SK-N-SH (cell line): Measurements from ENCODE around the gene ZSWIM3. TPM values are rescaled to one million over a fixed set of nuclear protein-coding genes. Genes with fewer than 3 reads are reported as not detected.
A peak's percentile ranks its signal among the peaks of the same experiment; 100 is the strongest.

ENCODE experiments used
- CTCF ChIA-PET: fragments of 300-600, 350-600 bp; formaldehyde crosslinking; extraction: SDS; loops from one replicate; lab custom pipeline; 2021; lab: Yijun Ruan, JAX
- POLR2A ChIA-PET: fragments of 350-600 bp; sonication (Branson Sonifier 250); formaldehyde crosslinking; extraction: SDS; loops from one replicate; lab custom pipeline; 2020; ENCODE audit warnings: antibody characterized with exemption, inconsistent platforms; lab: Yijun Ruan, JAX
- DNase-seq: peaks from one replicate; pipeline ENCODE4 v3.0.0; 2012
- H2AFZ ChIP-seq: fragments of 200-600 bp; sonication (generic); 2 replicates; pipeline ENCODE4 v1.8.1; 2016; ENCODE audit warnings: antibody characterized with exemption, mild to moderate bottlenecking, low read depth
- H3F3A ChIP-seq: fragments of 200-600 bp; sonication (generic); replicated peaks from 2 replicates; pipeline ENCODE3; 2016; ENCODE audit warnings: antibody characterized with exemption, mild to moderate bottlenecking; ENCODE audit not compliant: insufficient read depth
- H3K27ac ChIP-seq, 2 experiments: fragments of 200-500 bp in 1 of 2; fragments of 200-600 bp in 1 of 2; sonication (Bioruptor generic) in 1 of 2; sonication (generic), shearing (Covaris generic) in 1 of 2; 2 replicates each; pipeline versions ENCODE4 v1.5.1 to v1.6.1; 2014 to 2016; ENCODE audit warnings: low read depth in 2 of 2, inconsistent platforms in 1 of 2, low read length in 1 of 2, mild to moderate bottlenecking in 1 of 2, mixed read lengths in 1 of 2
- H3K27me3 ChIP-seq: fragments of 200-600 bp; sonication (generic), shearing (Covaris generic); 2 replicates; pipeline ENCODE4 v1.6.1; 2016; ENCODE audit warnings: mixed run types; ENCODE audit not compliant: insufficient read depth
- H3K36me3 ChIP-seq, 2 experiments: fragments of 200-500 bp in 1 of 2; fragments of 200-600 bp in 1 of 2; sonication (Bioruptor generic) in 1 of 2; sonication (generic) in 1 of 2; replicated peaks in 1 of 2; 2 replicates each; pipeline versions ENCODE3 to v1.5.1; 2014 to 2016; ENCODE audit warnings: low read length in 1 of 2, mild to moderate bottlenecking in 1 of 2; ENCODE audit not compliant: insufficient read depth in 2 of 2, control insufficient read depth in 1 of 2
- H3K4me1 ChIP-seq, 2 experiments: fragments of 200-500 bp in 1 of 2; fragments of 200-600 bp in 1 of 2; sonication (Bioruptor generic) in 1 of 2; sonication (generic), shearing (Covaris generic) in 1 of 2; 2 replicates each; pipeline versions ENCODE4 v1.5.1 to v1.6.1; 2014 to 2016; ENCODE audit warnings: low read depth in 1 of 2, low read length in 1 of 2, mixed run types in 1 of 2; ENCODE audit not compliant: insufficient read depth in 2 of 2, control insufficient read depth in 1 of 2
- H3K4me2 ChIP-seq: fragments of 200-600 bp; sonication (generic), shearing (Covaris generic); 2 replicates; pipeline ENCODE4 v1.6.1; 2017; ENCODE audit warnings: mixed run types
- H3K4me3 ChIP-seq, 2 experiments: fragments of 200-500 bp in 1 of 2; fragments of 200-600 bp in 1 of 2; sonication (Bioruptor generic) in 1 of 2; sonication (generic), shearing (Covaris generic) in 1 of 2; 2 replicates each; pipeline versions ENCODE4 v1.5.1 to v1.8.1; 2014 to 2016; ENCODE audit warnings: low read depth in 2 of 2, inconsistent platforms in 1 of 2, low read length in 1 of 2, mild to moderate bottlenecking in 1 of 2, mixed read lengths in 1 of 2, moderate library complexity in 1 of 2
- H3K79me2 ChIP-seq: fragments of 200-600 bp; sonication (generic); 2 replicates; pipeline ENCODE4 v1.8.1; 2017; ENCODE audit warnings: mild to moderate bottlenecking; ENCODE audit not compliant: insufficient read depth
- H3K9ac ChIP-seq: fragments of 200-600 bp; sonication (generic); 2 replicates; pipeline ENCODE4 v1.6.1; 2017; ENCODE audit warnings: mixed run types
- H3K9me2 ChIP-seq: fragments of 200-600 bp; sonication (generic); 2 replicates; pipeline ENCODE4 v1.6.1; 2017; ENCODE audit warnings: mixed run types
- H3K9me3 ChIP-seq: fragments of 200-600 bp; sonication (generic); 2 replicates; pipeline ENCODE4 v1.6.1; 2017; ENCODE audit warnings: mixed run types, mild to moderate bottlenecking, moderate library complexity
- H4K20me1 ChIP-seq: fragments of 200-600 bp; sonication (generic); 2 replicates; pipeline ENCODE4 v1.6.1; 2017; ENCODE audit warnings: mild to moderate bottlenecking, mixed run types; ENCODE audit not compliant: insufficient read depth
- MEF2A ChIP-seq: IDR thresholded peaks from 2 replicates; pipeline ENCODE4 v1.4.0; 2012; ENCODE audit warnings: low read depth, borderline replicate concordance
- RAD21 ChIP-seq: IDR thresholded peaks from 2 replicates; pipeline ENCODE4 v1.6.1; 2012; ENCODE audit warnings: mild to moderate bottlenecking, low read length
- SMC3 ChIP-seq: IDR thresholded peaks from 2 replicates; pipeline ENCODE4 v1.6.1; 2012; ENCODE audit warnings: low read depth, low read length, improper control_type of control experiment
- WGBS: methylation state at CpG from one replicate; pipeline ENCODE4 v1.1.6; 2017; ENCODE audit warnings: low lambda C conversion rate; 5-methylcytosine and 5-hydroxymethylcytosine counted together
- polyA plus RNA-seq, 3 experiments: library from polyadenylated mRNA; depleted of rRNA; stranded (reverse); fragments of >200 nt; gene quantifications; 2 replicates each; pipeline ENCODE4 v1.2.3, GENCODE V29; 2012
- TF ChIP-seq, protein P1 (sequence below): IDR thresholded peaks from 2 replicates; pipeline ENCODE4 v1.4.0; 2012; ENCODE audit warnings: low read depth, borderline replicate concordance

ZSWIM3 gene
- polyA plus RNA-seq, 1 of the 3 experiments (the other 2 are of a cell fraction), result 2.3 TPM

DNA sequence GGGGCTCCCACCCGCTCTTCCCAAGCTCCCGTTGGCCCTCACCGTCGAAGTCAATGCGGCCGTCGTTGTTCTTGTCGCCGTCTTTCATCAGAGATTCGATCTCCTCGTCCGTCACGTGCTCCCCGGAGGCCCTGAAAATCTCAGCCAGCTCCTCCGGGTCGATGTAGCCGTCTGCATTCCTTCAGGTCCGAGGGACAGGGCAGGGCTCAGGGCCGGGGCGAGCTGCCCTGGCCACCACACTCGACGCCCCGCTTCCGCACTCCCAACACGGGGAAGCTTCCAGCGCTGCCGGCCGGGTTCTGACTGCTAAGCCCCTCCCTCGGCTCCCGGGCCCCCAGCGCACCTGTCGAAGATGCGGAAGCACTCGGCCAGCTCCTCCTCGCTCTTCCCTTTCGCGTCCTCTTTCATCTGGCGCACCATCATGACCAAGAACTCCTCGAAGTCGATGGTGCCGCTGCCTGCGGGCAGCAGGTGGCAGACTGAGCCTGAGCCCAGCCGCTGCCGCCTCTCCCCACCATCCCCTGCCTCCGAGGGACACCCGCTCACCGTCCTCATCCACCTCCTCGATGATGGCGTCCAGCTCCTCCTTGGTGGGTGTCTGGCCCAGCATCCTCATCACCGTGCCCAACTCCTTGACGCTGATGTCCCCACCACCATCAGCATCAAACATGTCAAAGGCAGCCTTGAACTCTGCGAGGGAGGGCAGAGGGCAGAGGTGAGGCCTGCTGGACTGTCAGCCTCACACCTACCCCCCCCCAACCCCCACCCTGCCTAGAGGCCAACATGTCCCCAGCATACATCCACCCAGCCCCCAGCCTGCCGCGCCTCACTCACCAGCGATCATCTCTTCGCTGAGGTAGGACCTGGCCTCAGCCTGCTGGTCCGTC lies 33.2 kb upstream of the ZSWIM3 start:
- Histone ChIP-seq H2AFZ (no peak overlapping the region), H3K4me1 (peaks cover 0 to 8% of the 10 kb centered on the region in 2 experiments; a peak in 2 of 4 replicates), H3K27me3 (no peaks in the 10 kb centered on the region), H3K9me3 (no peaks in the 10 kb centered on the region), H3K4me3 (no peak overlapping the region), H3K79me2 (no peaks in the 10 kb centered on the region), H3K36me3 (no peaks in the 10 kb centered on the region), H3F3A (peaks cover 3% of the 10 kb centered on the region), H3K9ac (no peak overlapping the region), H3K4me2 (no peak overlapping the region), H3K27ac (no peak overlapping the region), H3K9me2 (no peaks in the 10 kb centered on the region), H4K20me1 (no peaks in the 10 kb centered on the region)
- POLR2A ChIA-PET, result no interaction called here
- TF ChIP-seq SMC3 (peak; percentile 14; the same call in 1 of the 2 replicates), RAD21 (peak; percentile 52)
- TF ChIP-seq, protein P1, sequence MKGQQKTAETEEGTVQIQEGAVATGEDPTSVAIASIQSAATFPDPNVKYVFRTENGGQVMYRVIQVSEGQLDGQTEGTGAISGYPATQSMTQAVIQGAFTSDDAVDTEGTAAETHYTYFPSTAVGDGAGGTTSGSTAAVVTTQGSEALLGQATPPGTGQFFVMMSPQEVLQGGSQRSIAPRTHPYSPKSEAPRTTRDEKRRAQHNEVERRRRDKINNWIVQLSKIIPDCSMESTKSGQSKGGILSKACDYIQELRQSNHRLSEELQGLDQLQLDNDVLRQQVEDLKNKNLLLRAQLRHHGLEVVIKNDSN, result no peak
- peak; percentile 62 for DNase-seq
- CTCF ChIA-PET, result interaction anchor here (0.7 to 2.4 kb wide), 7 partner anchors 9 to 134 kb away, joined by 3 to 10 read pairs (median 4); partner anchors contain the start of genes CTSA and NEURL2
- WGBS, result 88% methylated on average over 51 of the region's 57 CpGs

DNA sequence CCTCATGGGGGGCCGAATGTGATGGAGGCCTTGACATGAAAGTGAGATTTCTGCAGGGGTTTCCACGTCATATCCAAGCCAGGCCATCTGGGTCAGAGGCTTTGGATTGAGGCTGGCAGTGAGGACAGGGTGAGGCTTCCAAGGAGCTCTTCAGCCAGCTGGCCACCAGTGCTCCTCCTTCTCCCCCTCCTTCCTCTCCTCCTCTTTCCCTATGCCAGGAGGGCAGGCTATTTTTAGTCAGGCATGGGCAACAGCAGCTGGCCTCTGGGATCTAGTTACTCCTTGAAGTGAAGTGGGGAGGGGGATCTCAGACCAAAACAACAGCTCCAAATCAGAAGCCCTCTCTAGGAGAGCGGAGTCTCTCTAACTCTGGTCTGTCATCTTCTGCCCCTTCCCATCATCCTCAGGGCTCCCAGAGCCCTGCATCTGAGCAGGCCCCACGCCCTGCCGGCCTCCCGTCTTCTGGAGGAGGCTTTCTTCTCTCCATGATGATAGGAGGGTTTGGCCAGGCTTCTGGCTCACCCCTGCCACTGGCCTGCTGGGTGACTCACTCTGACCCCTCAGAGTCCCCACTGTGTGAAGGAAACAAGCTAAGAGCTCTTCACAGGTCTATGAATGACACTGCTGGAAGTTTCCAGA lies 30.9 kb upstream of the ZSWIM3 start:
- TF ChIP-seq MEF2A, result peak; percentile 71; the same call in 1 of the 2 replicates
- TF ChIP-seq, protein P1, result no peak
- H3F3A ChIP-seq, result no peaks in the 10 kb centered on the region
- POLR2A ChIA-PET, result interaction anchor here (0.7 kb wide), 1 partner anchor 14 kb away, joined by 3 read pairs; no protein-coding TSS in a partner anchor
- H3K9me2 ChIP-seq, result no peaks in the 10 kb centered on the region
- H3K36me3 ChIP-seq, result no peaks in the 10 kb centered on the region
- peak overlapping the region; percentile 65; the same call in 1 of the 2 replicates for H3K4me2 ChIP-seq
- 88% methylated on average over 6 of the region's 6 CpGs for WGBS
- H3K9me3 ChIP-seq, result no peaks in the 10 kb centered on the region
- peak overlapping the region in 1 of 2 experiments; percentile 24; a peak in 1 of 4 replicates for H3K27ac ChIP-seq
- H3K9ac ChIP-seq, result 0 out of 2 replicates have a peak overlapping the region, but pooled peaks have one; percentile 16
- H4K20me1 ChIP-seq, result no peaks in the 10 kb centered on the region
- peak overlapping the region; percentile 78; the same call in 1 of the 2 replicates for H2AFZ ChIP-seq
- H3K4me3 ChIP-seq, result no peak overlapping the region
- no peaks in the 10 kb centered on the region for H3K79me2 ChIP-seq
- H3K4me1 ChIP-seq, result peaks cover 0 to 8% of the 10 kb centered on the region in 2 experiments; a peak in 2 of 4 replicates
- no peak for DNase-seq
- CTCF ChIA-PET, result interaction anchor here (0.6 to 2.4 kb wide), 3 partner anchors 10 to 143 kb away, joined by 4 to 8 read pairs (median 5); no protein-coding TSS in a partner anchor
- no peaks in the 10 kb centered on the region for H3K27me3 ChIP-seq
